NCI-H446 (cell line): ENCODE measurements around the gene MUC21.

Experiments
- DNase-seq, 2 experiments: peaks; one replicate each; lab custom pipeline; 2025; lab: John Stamatoyannopoulos, UW

The MUC21 gene

GRCh38 chr6:30983439-30983838 lies at the start of gene MUC21:
Gene MUC21, plus strand, starts transcription at chr6:30983718. Its CDS starts 241 bp downstream, at chr6:30983959.
- no peak for DNase-seq

GRCh38 chr6:30935018-30935417 lies 48.5 kb upstream of the MUC21 start:
- no peak for DNase-seq

- no peak for DNase-seq
Measured at GRCh38 chr6:30937265-30937664, 46.3 kb upstream of the MUC21 start.

- DNase-seq = no peak
Measured at GRCh38 chr6:30938730-30939129, 44.8 kb upstream of the MUC21 start.

- DNase-seq = peak in 1 of 2 experiments; percentile 19
Measured at GRCh38 chr6:30939473-30939872, 44.0 kb upstream of the MUC21 start.

- no peak for DNase-seq
Measured at GRCh38 chr6:30940361-30940986, 43.0 kb upstream of the MUC21 start, which contains the start of gene MUCL3. Gene MUCL3, plus strand, starts transcription at chr6:30940973. Its CDS starts 27 bp downstream, at chr6:30941000.

GRCh38 chr6:30942338-30943060 lies 41.0 kb upstream of the MUC21 start:
- DNase-seq = no peak

GRCh38 chr6:30944051-30944450 lies 39.5 kb upstream of the MUC21 start:
- DNase-seq = no peak

GRCh38 chr6:30945281-30945680 lies 38.2 kb upstream of the MUC21 start:
- no peak for DNase-seq

GRCh38 chr6:30947231-30947630 lies 36.3 kb upstream of the MUC21 start:
- no peak for DNase-seq

- no peak for DNase-seq
Measured at GRCh38 chr6:30948811-30949210, 34.7 kb upstream of the MUC21 start.

GRCh38 chr6:30951907-30952469 lies 31.5 kb upstream of the MUC21 start:
- no peak for DNase-seq

- no peak for DNase-seq
Measured at GRCh38 chr6:30954631-30955366, 28.7 kb upstream of the MUC21 start.

GRCh38 chr6:30955367-30956042 lies 28.0 kb upstream of the MUC21 start:
- no peak for DNase-seq

GRCh38 chr6:30957716-30958115 lies 25.8 kb upstream of the MUC21 start:
- DNase-seq = no peak

- no peak for DNase-seq
Measured at GRCh38 chr6:30960907-30961673, 22.4 kb upstream of the MUC21 start.

- DNase-seq = no peak
Measured at GRCh38 chr6:30962716-30963115, 20.8 kb upstream of the MUC21 start.

- no peak for DNase-seq
Measured at GRCh38 chr6:30963641-30964040, 19.9 kb upstream of the MUC21 start.

- DNase-seq = no peak
Measured at GRCh38 chr6:30964075-30964474, 19.4 kb upstream of the MUC21 start.

- no peak for DNase-seq
Measured at GRCh38 chr6:30965140-30965601, 18.3 kb upstream of the MUC21 start.

GRCh38 chr6:30966154-30966553 lies 17.4 kb upstream of the MUC21 start:
- no peak for DNase-seq
